ENCODE results near the gene GJC2.

The GJC2 gene

DNA sequence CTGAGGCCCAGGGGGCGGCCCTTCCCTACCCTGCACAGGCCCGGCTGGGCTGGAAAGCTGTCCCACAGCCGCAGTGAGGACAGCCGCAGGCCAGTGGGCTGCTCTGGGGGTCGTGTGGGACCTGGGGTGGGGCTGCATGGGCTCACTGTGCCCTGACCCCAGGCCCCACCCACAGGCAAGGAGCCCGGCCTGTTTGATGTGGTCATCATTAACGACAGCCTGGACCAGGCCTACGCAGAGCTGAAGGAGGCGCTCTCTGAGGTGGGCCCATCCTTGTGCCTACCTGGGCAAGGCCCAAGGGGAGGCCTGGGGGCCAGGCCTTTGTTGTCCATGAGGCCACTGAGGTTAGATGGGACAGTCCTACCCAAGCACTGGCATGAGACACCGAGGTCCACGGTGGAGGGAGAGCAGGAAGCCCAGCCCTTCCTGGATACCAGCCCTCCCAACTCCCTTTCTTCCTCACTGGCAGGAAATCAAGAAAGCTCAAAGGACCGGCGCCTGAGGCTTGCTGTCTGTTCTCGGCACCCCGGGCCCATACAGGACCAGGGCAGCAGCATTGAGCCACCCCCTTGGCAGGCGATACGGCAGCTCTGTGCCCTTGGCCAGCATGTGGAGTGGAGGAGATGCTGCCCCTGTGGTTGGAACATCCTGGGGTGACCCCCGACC lies 1.4 kb upstream of the GJC2 start:
- no peak overlapping the region for H3K27ac ChIP-seq (replicated peaks; ENCODE audit: low read length)
- no peak for DNase-seq (ENCODE audit: low spot score)
- H2AFZ ChIP-seq (ENCODE audit: low read length): no peak overlapping the region
- peak overlapping the region; percentile 76 for H2AK5ac ChIP-seq (ENCODE audit: low read depth, low read length)
- no peak overlapping the region for H3K4me3 ChIP-seq (ENCODE audit: low read length in 2 of 2)
- H2BK12ac ChIP-seq (ENCODE audit: low read length): no peak overlapping the region
- H3K4ac ChIP-seq (ENCODE audit: low read length): no peak overlapping the region
- H3K23ac ChIP-seq (ENCODE audit: low read depth, low read length, poor library complexity): no peak overlapping the region
- peaks cover 0 to 37% of the 10 kb centered on the region in 2 donors for H3K36me3 ChIP-seq (replicated peaks in 1 of 2; ENCODE audit: control insufficient read depth in 2 of 2, insufficient read depth in 2 of 2, low read length in 2 of 2)
- no peak overlapping the region for H2BK120ac ChIP-seq (ENCODE audit: low read depth, low read length)
- H3K9ac ChIP-seq (ENCODE audit: low read depth, low read length, poor library complexity): peak overlapping the region; percentile 44
- H2BK5ac ChIP-seq (ENCODE audit: low read length): peak overlapping the region; percentile 66
- WGBS, 2 donors (ENCODE audit: extremely low coverage in 2 of 2, insufficient read length in 2 of 2, insufficient replicate concordance in 1 of 2): no CpG with 5 or more reads among the region's 18 CpGs
- H4K8ac ChIP-seq (ENCODE audit: low read depth, low read length): peak overlapping the region; percentile 17
- H3K18ac ChIP-seq (ENCODE audit: low read length): no peak overlapping the region
- peaks cover 19% of the 10 kb centered on the region for H3K79me1 ChIP-seq (ENCODE audit: low read depth, low read length)
- no peak overlapping the region for H4K91ac ChIP-seq (ENCODE audit: low read depth, low read length, poor library complexity)
- no peaks in the 10 kb centered on the region for H3K9me3 ChIP-seq (replicated peaks in 1 of 2; ENCODE audit: control insufficient read depth in 2 of 2, insufficient read depth in 1 of 2, low read depth in 1 of 2, low read length in 2 of 2)
- no peaks in the 10 kb centered on the region for H3K27me3 ChIP-seq (ENCODE audit: control insufficient read depth in 3 of 3, insufficient read depth in 3 of 3, low read depth in 1 of 3, low read length in 3 of 3)
- peaks cover 9 to 19% of the 10 kb centered on the region in 2 donors for H3K4me1 ChIP-seq (ENCODE audit: control insufficient read depth in 2 of 2, insufficient read depth in 1 of 2, low read depth in 1 of 2, low read length in 2 of 2)
- no peak overlapping the region for H3K4me2 ChIP-seq (ENCODE audit: insufficient read depth, low read length, poor library complexity, severe bottlenecking)
- no peak overlapping the region for H3K14ac ChIP-seq (ENCODE audit: low read length)
- no peak overlapping the region for H2BK15ac ChIP-seq (ENCODE audit: low read length)

DNA sequence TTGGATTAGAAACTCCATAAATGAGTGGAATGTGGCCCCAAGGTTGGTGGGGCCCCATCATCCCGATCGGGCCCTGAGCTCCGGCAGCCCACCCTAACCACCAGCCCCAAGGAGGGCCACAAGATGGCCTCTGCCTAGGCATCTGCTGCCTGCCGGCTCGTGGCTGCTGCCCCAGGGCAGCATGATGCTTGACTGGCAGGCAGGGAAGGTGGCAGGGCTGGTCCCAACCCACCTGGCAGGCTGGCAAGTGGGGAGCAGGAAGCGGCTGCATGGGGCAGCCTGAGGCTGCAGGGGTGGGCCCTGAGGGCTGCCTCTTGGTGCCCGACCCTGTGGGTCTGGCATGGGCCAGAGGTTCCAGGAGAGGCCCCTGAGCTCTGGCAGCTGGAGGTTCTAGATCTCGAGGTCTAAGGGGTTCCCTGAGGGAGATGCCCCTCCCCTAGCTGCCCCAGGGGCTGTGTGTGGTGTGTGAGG lies 760 bp upstream of the GJC2 start:
- peaks cover 9 to 19% of the 10 kb centered on the region in 2 donors for H3K4me1 ChIP-seq (ENCODE audit: control insufficient read depth in 2 of 2, insufficient read depth in 1 of 2, low read depth in 1 of 2, low read length in 2 of 2)
- H2BK15ac ChIP-seq (ENCODE audit: low read length): peak overlapping the region; percentile 54
- peaks cover 18% of the 10 kb centered on the region for H3K79me1 ChIP-seq (ENCODE audit: low read depth, low read length)
- DNase-seq (ENCODE audit: low spot score): no peak
- H3K14ac ChIP-seq (ENCODE audit: low read length): peak overlapping the region; percentile 2
- H4K8ac ChIP-seq (ENCODE audit: low read depth, low read length): no peak overlapping the region
- H2AFZ ChIP-seq (ENCODE audit: low read length): no peak overlapping the region
- H3K23ac ChIP-seq (ENCODE audit: low read depth, low read length, poor library complexity): peak overlapping the region; percentile 34
- H3K9me3 ChIP-seq (replicated peaks in 1 of 2; ENCODE audit: control insufficient read depth in 2 of 2, insufficient read depth in 1 of 2, low read depth in 1 of 2, low read length in 2 of 2): no peaks in the 10 kb centered on the region
- no peak overlapping the region for H2BK120ac ChIP-seq (ENCODE audit: low read depth, low read length)
- peak overlapping the region; percentile 24 for H4K91ac ChIP-seq (ENCODE audit: low read depth, low read length, poor library complexity)
- H3K4ac ChIP-seq (ENCODE audit: low read length): peak overlapping the region; percentile 95
- H3K27ac ChIP-seq (replicated peaks; ENCODE audit: low read length): peak overlapping the region; percentile 61
- H3K9ac ChIP-seq (ENCODE audit: low read depth, low read length, poor library complexity): peak overlapping the region; percentile 77
- H3K36me3 ChIP-seq (replicated peaks in 1 of 2; ENCODE audit: control insufficient read depth in 2 of 2, insufficient read depth in 2 of 2, low read length in 2 of 2): peaks cover 0 to 37% of the 10 kb centered on the region in 2 donors
- H2BK12ac ChIP-seq (ENCODE audit: low read length): no peak overlapping the region
- no peaks in the 10 kb centered on the region for H3K27me3 ChIP-seq (ENCODE audit: control insufficient read depth in 3 of 3, insufficient read depth in 3 of 3, low read depth in 1 of 3, low read length in 3 of 3)
- no peak overlapping the region for H3K4me3 ChIP-seq (ENCODE audit: low read length in 2 of 2)
- no CpG with 5 or more reads among the region's 8 CpGs for WGBS, 2 donors (ENCODE audit: extremely low coverage in 2 of 2, insufficient read length in 2 of 2, insufficient replicate concordance in 1 of 2)
- H2BK5ac ChIP-seq (ENCODE audit: low read length): peak overlapping the region; percentile 66
- peak overlapping the region; percentile 14 for H3K4me2 ChIP-seq (ENCODE audit: insufficient read depth, low read length, poor library complexity, severe bottlenecking)
- peak overlapping the region; percentile 94 for H3K18ac ChIP-seq (ENCODE audit: low read length)
- H2AK5ac ChIP-seq (ENCODE audit: low read depth, low read length): peak overlapping the region; percentile 88

DNA sequence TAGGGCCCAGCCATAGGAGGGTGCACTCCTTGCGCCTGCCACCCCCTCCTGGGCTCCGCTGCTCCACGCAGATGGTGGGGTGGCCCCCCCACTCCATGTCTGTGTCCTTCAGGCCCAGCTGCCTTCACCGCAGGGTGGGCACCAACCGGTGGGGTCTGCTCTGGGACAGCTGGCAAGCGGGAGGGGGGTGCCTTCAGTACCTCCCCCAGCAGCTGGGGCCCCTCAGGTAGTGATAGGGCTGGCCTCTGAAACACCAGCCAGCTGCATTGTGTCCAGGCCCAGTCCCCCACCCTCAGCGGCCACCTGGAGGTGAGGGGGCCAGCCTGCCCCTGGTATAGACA lies 360 bp downstream of the GJC2 start:
- no peak overlapping the region for H2BK15ac ChIP-seq (ENCODE audit: low read length)
- H2BK12ac ChIP-seq (ENCODE audit: low read length): peak overlapping the region; percentile 69
- H4K8ac ChIP-seq (ENCODE audit: low read depth, low read length): no peak overlapping the region
- H3K9ac ChIP-seq (ENCODE audit: low read depth, low read length, poor library complexity): peak overlapping the region; percentile 85
- H3K36me3 ChIP-seq (replicated peaks in 1 of 2; ENCODE audit: control insufficient read depth in 2 of 2, insufficient read depth in 2 of 2, low read length in 2 of 2): peaks cover 0 to 37% of the 10 kb centered on the region in 2 donors
- H2BK120ac ChIP-seq (ENCODE audit: low read depth, low read length): no peak overlapping the region
- H3K27me3 ChIP-seq (ENCODE audit: control insufficient read depth in 3 of 3, insufficient read depth in 3 of 3, low read depth in 1 of 3, low read length in 3 of 3): no peaks in the 10 kb centered on the region
- H3K27ac ChIP-seq (replicated peaks; ENCODE audit: low read length): peak overlapping the region; percentile 33
- H2BK5ac ChIP-seq (ENCODE audit: low read length): no peak overlapping the region
- H3K23ac ChIP-seq (ENCODE audit: low read depth, low read length, poor library complexity): peak overlapping the region; percentile 40
- no peak overlapping the region for H2AFZ ChIP-seq (ENCODE audit: low read length)
- WGBS, 2 donors (ENCODE audit: extremely low coverage in 2 of 2, insufficient read length in 2 of 2, insufficient replicate concordance in 1 of 2): no CpG with 5 or more reads among the region's 7 CpGs
- peak overlapping the region; percentile 86 for H2AK5ac ChIP-seq (ENCODE audit: low read depth, low read length)
- H4K91ac ChIP-seq (ENCODE audit: low read depth, low read length, poor library complexity): no peak overlapping the region
- no peak overlapping the region for H3K4ac ChIP-seq (ENCODE audit: low read length)
- peak overlapping the region; percentile 87 for H3K18ac ChIP-seq (ENCODE audit: low read length)
- no peak for DNase-seq (ENCODE audit: low spot score)
- H3K4me3 ChIP-seq (ENCODE audit: low read length in 2 of 2): no peak overlapping the region
- no peaks in the 10 kb centered on the region for H3K9me3 ChIP-seq (replicated peaks in 1 of 2; ENCODE audit: control insufficient read depth in 2 of 2, insufficient read depth in 1 of 2, low read depth in 1 of 2, low read length in 2 of 2)
- no peak overlapping the region for H3K4me2 ChIP-seq (ENCODE audit: insufficient read depth, low read length, poor library complexity, severe bottlenecking)
- H3K4me1 ChIP-seq (ENCODE audit: control insufficient read depth in 2 of 2, insufficient read depth in 1 of 2, low read depth in 1 of 2, low read length in 2 of 2): peaks cover 9 to 19% of the 10 kb centered on the region in 2 donors
- no peak overlapping the region for H3K14ac ChIP-seq (ENCODE audit: low read length)
- H3K79me1 ChIP-seq (ENCODE audit: low read depth, low read length): peaks cover 12% of the 10 kb centered on the region

DNA sequence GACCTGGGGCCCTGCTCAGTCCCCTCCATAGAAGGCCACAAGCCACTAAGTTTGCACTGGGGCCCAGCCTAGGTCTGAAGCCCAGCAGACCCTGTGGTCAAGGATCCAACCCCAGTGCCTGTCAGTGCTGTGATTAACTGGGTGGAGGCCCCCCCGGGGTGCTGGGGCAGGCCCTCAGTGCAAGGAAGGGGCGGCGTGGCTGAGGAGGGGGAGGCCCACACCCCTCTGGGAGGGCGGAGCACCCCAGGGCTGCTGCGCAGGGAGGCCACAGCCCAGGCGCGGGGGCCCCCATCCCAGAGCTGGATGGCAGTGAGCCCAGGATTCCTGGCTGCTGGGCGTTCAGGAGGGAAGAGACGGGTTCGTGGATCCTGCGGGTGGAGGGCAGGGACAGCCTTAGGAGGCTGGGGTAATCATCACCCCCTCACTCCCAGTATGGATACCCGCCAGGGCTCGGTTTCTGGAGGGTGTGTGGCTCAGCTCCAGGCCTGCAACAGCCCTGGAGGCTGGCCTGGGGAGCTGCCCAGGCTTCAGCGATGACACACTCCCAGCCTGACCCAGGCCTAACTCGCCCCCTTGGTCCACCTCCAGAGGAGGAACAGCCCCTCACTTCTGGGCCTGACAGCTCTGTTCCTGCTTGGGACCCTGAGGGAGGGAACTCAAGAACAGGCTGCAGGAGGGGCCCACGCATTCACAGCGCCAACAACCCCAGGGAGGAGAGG lies 890 bp downstream of the GJC2 start:
- H2BK15ac ChIP-seq (ENCODE audit: low read length): no peak overlapping the region
- peaks cover 0 to 32% of the 10 kb centered on the region in 2 donors for H3K36me3 ChIP-seq (replicated peaks in 1 of 2; ENCODE audit: control insufficient read depth in 2 of 2, insufficient read depth in 2 of 2, low read length in 2 of 2)
- WGBS, 2 donors (ENCODE audit: extremely low coverage in 2 of 2, insufficient read length in 2 of 2, insufficient replicate concordance in 1 of 2): no CpG with 5 or more reads among the region's 17 CpGs
- no peaks in the 10 kb centered on the region for H3K9me3 ChIP-seq (replicated peaks in 1 of 2; ENCODE audit: control insufficient read depth in 2 of 2, insufficient read depth in 1 of 2, low read depth in 1 of 2, low read length in 2 of 2)
- H2BK12ac ChIP-seq (ENCODE audit: low read length): no peak overlapping the region
- no peaks in the 10 kb centered on the region for H3K27me3 ChIP-seq (ENCODE audit: control insufficient read depth in 3 of 3, insufficient read depth in 3 of 3, low read depth in 1 of 3, low read length in 3 of 3)
- H2BK5ac ChIP-seq (ENCODE audit: low read length): no peak overlapping the region
- H3K4me2 ChIP-seq (ENCODE audit: insufficient read depth, low read length, poor library complexity, severe bottlenecking): no peak overlapping the region
- H4K91ac ChIP-seq (ENCODE audit: low read depth, low read length, poor library complexity): peak overlapping the region; percentile 92
- H3K4me1 ChIP-seq (ENCODE audit: control insufficient read depth in 2 of 2, insufficient read depth in 1 of 2, low read depth in 1 of 2, low read length in 2 of 2): peaks cover 9 to 19% of the 10 kb centered on the region in 2 donors
- no peak overlapping the region for H3K4me3 ChIP-seq (ENCODE audit: low read length in 2 of 2)
- H3K14ac ChIP-seq (ENCODE audit: low read length): peak overlapping the region; percentile 58
- peak overlapping the region; percentile 60 for H3K23ac ChIP-seq (ENCODE audit: low read depth, low read length, poor library complexity)
- no peak overlapping the region for H2BK120ac ChIP-seq (ENCODE audit: low read depth, low read length)
- peak overlapping the region; percentile 86 for H2AK5ac ChIP-seq (ENCODE audit: low read depth, low read length)
- no peak overlapping the region for H2AFZ ChIP-seq (ENCODE audit: low read length)
- peak overlapping the region; percentile 37 for H3K4ac ChIP-seq (ENCODE audit: low read length)
- peak overlapping the region; percentile 0 for H4K8ac ChIP-seq (ENCODE audit: low read depth, low read length)
- DNase-seq (ENCODE audit: low spot score): no peak
- H3K9ac ChIP-seq (ENCODE audit: low read depth, low read length, poor library complexity): peak overlapping the region; percentile 74
- H3K18ac ChIP-seq (ENCODE audit: low read length): peak overlapping the region; percentile 87
- H3K79me1 ChIP-seq (ENCODE audit: low read depth, low read length): peaks cover 7% of the 10 kb centered on the region
- no peak overlapping the region for H3K27ac ChIP-seq (replicated peaks; ENCODE audit: low read length)
